GM12878 (cell line): Measurements from ENCODE around the gene ELAVL3. TPM values are rescaled to one million over a fixed set of nuclear protein-coding genes. Genes with fewer than 3 reads are reported as not detected.

Experiments used
- ATAC-seq: fragments of 200-7000 bp; cut with Tn5 transposase; 3 replicates; pipeline ENCODE4 v1.9.1; 2020; ENCODE audit warnings: mild to moderate bottlenecking, moderate library complexity
- BruUV-seq: library from RNA; stranded (reverse); fragments of 400-500 nt; replicated peaks from 2 replicates; lab custom pipeline; 2021; lab: Mats Ljungman, UMichigan
- CTCF ChIA-PET: fragments of 300-600 bp; sonication (Branson Sonifier 250); formaldehyde crosslinking; extraction: SDS; loops from one replicate; lab custom pipeline; 2021; ENCODE audit warnings: inconsistent platforms; lab: Yijun Ruan, JAX
- POLR2A ChIA-PET: fragments of 350-600 bp; formaldehyde crosslinking; extraction: SDS; loops from one replicate; lab custom pipeline; 2021; ENCODE audit warnings: inconsistent platforms; lab: Charles Lee
- RAD21 ChIA-PET: fragments of 300-600 bp; sonication (Branson Sonifier 250); formaldehyde crosslinking; loops from one replicate; lab custom pipeline; 2023; ENCODE audit warnings: antibody characterized with exemption; ENCODE audit not compliant: unreplicated experiment; lab: Charles Lee
- SMC1A ChIA-PET: fragments of 300-600 bp; sonication (Branson Sonifier 250); formaldehyde crosslinking; loops from one replicate; lab custom pipeline; 2023; ENCODE audit not compliant: unreplicated experiment, uncharacterized antibody; lab: Charles Lee
- DNase-seq: peaks from one replicate; pipeline ENCODE4 v3.0.0-alpha.2; 2011; ENCODE audit warnings: low read depth, low spot score
- FAIRE-seq: peaks from 3 replicates; lab custom pipeline; 2011; peaks lifted over from hg19 to GRCh38; lab: Jason Lieb, UNC
- H2AFZ ChIP-seq: 2 replicates; pipeline ENCODE4 v1.6.0; 2011; ENCODE audit warnings: low read depth, low read length, control low read depth; ENCODE audit not compliant: control insufficient read depth
- H3K27ac ChIP-seq: 2 replicates; pipeline ENCODE4 v1.5.1; 2011; ENCODE audit warnings: control low read depth; ENCODE audit not compliant: control insufficient read depth, insufficient read depth
- H3K27me3 ChIP-seq, 2 experiments: replicated peaks in 1 of 2; 2 replicates each; pipeline versions ENCODE4 v1.6.0 to v1.6.1; 2011; ENCODE audit warnings: low read length in 1 of 2; ENCODE audit not compliant: control insufficient read depth in 2 of 2, insufficient read depth in 2 of 2
- H3K36me3 ChIP-seq, 2 experiments: 2 replicates each; pipeline ENCODE4 v1.5.1; 2011; ENCODE audit warnings: low read length in 1 of 2; ENCODE audit not compliant: control insufficient read depth in 2 of 2, insufficient read depth in 2 of 2
- H3K4me1 ChIP-seq: 2 replicates; pipeline ENCODE4 v1.6.1; 2011; ENCODE audit warnings: mild to moderate bottlenecking, low read length, moderate library complexity, mixed read lengths; ENCODE audit not compliant: control insufficient read depth, insufficient read depth
- H3K4me2 ChIP-seq: 2 replicates; pipeline ENCODE4 v1.6.0; 2011; ENCODE audit warnings: control low read depth; ENCODE audit not compliant: control insufficient read depth, insufficient read depth
- H3K4me3 ChIP-seq: fragments of 200-600 bp; sonication (generic); 2 replicates; pipeline ENCODE4 v1.5.1; 2016
- H3K79me2 ChIP-seq: 2 replicates; pipeline ENCODE4 v1.6.0; 2011; ENCODE audit warnings: low read length; ENCODE audit not compliant: control insufficient read depth, insufficient read depth
- H3K9ac ChIP-seq: 2 replicates; pipeline ENCODE4 v1.8.0; 2011; ENCODE audit warnings: low read length, control low read depth, mixed read lengths; ENCODE audit not compliant: control insufficient read depth, insufficient read depth
- H3K9me3 ChIP-seq: replicated peaks from 3 replicates; pipeline ENCODE4 v1.5.1; 2011; ENCODE audit warnings: mild to moderate bottlenecking, low read length; ENCODE audit not compliant: control insufficient read depth, insufficient read depth
- H4K20me1 ChIP-seq: 2 replicates; pipeline ENCODE4 v1.6.0; 2011; ENCODE audit not compliant: control insufficient read depth, insufficient read depth
- CBX3 ChIP-seq: fragments of 200-600 bp; sonication (generic); IDR thresholded peaks from 2 replicates; pipeline ENCODE4 v1.6.1; 2016; ENCODE audit warnings: low read depth, borderline replicate concordance
- CHD4 ChIP-seq: fragments of 200-600 bp; sonication (generic); IDR thresholded peaks from 2 replicates; pipeline ENCODE4 v1.6.1; 2016; ENCODE audit warnings: mild to moderate bottlenecking
- CUX1 ChIP-seq: IDR thresholded peaks from 2 replicates; pipeline ENCODE4 v1.6.1; 2012; ENCODE audit warnings: improper control_type of control experiment, low read depth, low read length; ENCODE audit not compliant: insufficient replicate concordance
- ESRRA ChIP-seq: IDR thresholded peaks from 2 replicates; pipeline ENCODE4 v1.6.1; 2012; ENCODE audit warnings: mild to moderate bottlenecking, low read length, improper control_type of control experiment
- HCFC1 ChIP-seq: fragments of 150-350 bp; IDR thresholded peaks from 2 replicates; pipeline ENCODE4 v1.6.1; 2014; ENCODE audit warnings: low read length
- MYB ChIP-seq: fragments of 150-350 bp; IDR thresholded peaks from 2 replicates; pipeline ENCODE4 v1.6.1; 2014; ENCODE audit warnings: mild to moderate bottlenecking, low read depth, low read length, borderline replicate concordance
- NR2C2 ChIP-seq: IDR thresholded peaks from 2 replicates; pipeline ENCODE4 v1.6.1; 2011; ENCODE audit warnings: borderline replicate concordance, low read depth; ENCODE audit not compliant: control insufficient read depth, insufficient read length
- PML ChIP-seq: IDR thresholded peaks from 2 replicates; pipeline ENCODE4 v1.6.1; 2012; ENCODE audit warnings: low read length, inconsistent platforms
- SMAD1 ChIP-seq: fragments of 450-650 bp; IDR thresholded peaks from 2 replicates; pipeline ENCODE4 v1.6.1; 2018; ENCODE audit warnings: mild to moderate bottlenecking, low read depth; ENCODE audit not compliant: partially characterized antibody
- SREBF2 ChIP-seq: IDR thresholded peaks from 2 replicates; pipeline ENCODE4 v1.6.1; 2012; ENCODE audit warnings: mild to moderate bottlenecking, low read length
- SUPT20H ChIP-seq: IDR thresholded peaks from 2 replicates; pipeline ENCODE4 v1.6.1; 2011; ENCODE audit warnings: low read depth, mild to moderate bottlenecking, low read length, moderate library complexity, borderline replicate concordance; ENCODE audit not compliant: control insufficient read depth
- TCF12 ChIP-seq: IDR thresholded peaks from 2 replicates; pipeline ENCODE4 v1.6.1; 2011; ENCODE audit warnings: low read depth, mild to moderate bottlenecking, low read length
- ZBTB40 ChIP-seq: fragments of 450-650 bp; IDR thresholded peaks from 2 replicates; pipeline ENCODE4 v1.6.1; 2016; ENCODE audit warnings: mild to moderate bottlenecking, moderate library complexity, borderline replicate concordance
- WGBS: methylation state at CpG from one replicate; pipeline ENCODE4 v1.1.6; 2016; ENCODE audit warnings: low lambda C conversion rate; ENCODE audit not compliant: insufficient replicate concordance, insufficient coverage; ENCODE audit errors: missing lambda C conversion rate; 5-methylcytosine and 5-hydroxymethylcytosine counted together
- in situ Hi-C: fragments of 300-500 bp; cut with MboI; formaldehyde crosslinking; loops from 9 replicates; pipeline ENCODE4 v1.14.3; 2018; ENCODE audit warnings: mixed read lengths
- intact Hi-C: fragments of 100-400 bp; cut with micrococcal nuclease; formaldehyde crosslinking; loops from one replicate; pipeline ENCODE4 v1.14.2; 2022; ENCODE audit not compliant: unreplicated experiment
- polyA plus RNA-seq, 11 experiments: library from polyadenylated mRNA; depleted of rRNA in 4 of 11; unstranded in 6 of 11; stranded (reverse) in 5 of 11; fragments of >200 nt; fragmentation: Nextera tagmentation in 4 of 11; fragmentation: Illumina TruSeq in 1 of 11; extraction: Ambion mirVana in 4 of 11; extraction: Trizol in 1 of 11; gene quantifications; 1 replicate in 1 of 11; 2 replicates in 10 of 11; pipeline versions ENCODE4 v1.2.1 to v1.2.3, GENCODE V29; 2011 to 2016; ENCODE audit warnings: inconsistent platforms in 2 of 11, missing spikeins in 2 of 11, low read depth in 1 of 11
- total RNA-seq, 4 experiments: library from RNA; depleted of rRNA in 3 of 4; stranded (reverse); fragments of >200 nt in 3 of 4; fragmentation: Illumina TruSeq in 1 of 4; extraction: Trizol in 1 of 4; gene quantifications; 2 replicates each; pipeline versions ENCODE4 v1.2.1 to v1.2.3, GENCODE V29; 2013 to 2021

The ELAVL3 gene
- total and polyA plus RNA-seq, 10 of the 15 experiments (the other 5 are each of a cell fraction or from before 2014, with no cell fraction given), result under 0.01 to 0.05 (median 0.01) TPM; not detected in 7

GRCh38 chr19:11482384-11483050 is 1.7 kb upstream of the ELAVL3 start:
- Histone ChIP-seq H3K4me1 (peaks cover 19% of the 10 kb centered on the region), H3K27ac (no peak overlapping the region), H3K9me3 (no peaks in the 10 kb centered on the region; the same call in 2 of the 3 replicates), H3K79me2 (no peaks in the 10 kb centered on the region), H3K27me3 (peaks cover 8 to 10% of the 10 kb centered on the region in 2 experiments), H2AFZ (peak overlapping the region; percentile 80), H3K36me3 (no peaks in the 10 kb centered on the region), H4K20me1 (no peaks in the 10 kb centered on the region), H3K4me3 (peak overlapping the region; percentile 40; the same call in 1 of the 2 replicates), H3K4me2 (peak overlapping the region; percentile 87), H3K9ac (0 out of 2 replicates have a peak overlapping the region, but pooled peaks have one; percentile 22)
- ChIA-PET SMC1A (interaction anchor here (0.9 to 2.4 kb wide), 20 partner anchors 9 to 447 kb away, joined by 3 to 30 read pairs (median 4); partner anchors contain the start of genes CCDC159, ELOF1, SWSAP1 and TMEM205), POLR2A (interaction anchor here (0.8 to 1.8 kb wide), 7 partner anchors 30 to 326 kb away, joined by 3 to 12 read pairs (median 5); partner anchors contain the start of genes CCDC159, ECSIT, SWSAP1 and TMEM205), RAD21 (interaction anchor here (0.7 to 2.2 kb wide), 27 partner anchors 9 to 239 kb away, joined by 3 to 43 read pairs (median 4); partner anchors contain the start of genes CCDC159, ECSIT, ELOF1 and ODAD3), CTCF (interaction anchor here (0.5 to 3.3 kb wide), 43 partner anchors 8 to 540 kb away, joined by 3 to 76 read pairs (median 5); partner anchors contain the start of genes CCDC159, ECSIT, ODAD3 and PRKCSH)
- peak; percentile 95 for ATAC-seq
- intact Hi-C loops, result loop anchor here (1.0 to 2.0 kb wide), 3 partner anchors 47 to 190 kb away; partner anchors contain the start of genes ODAD3 and PRKCSH
- peak; percentile 50 for DNase-seq
- peak; percentile 92 for FAIRE-seq
- no TSS peak for BruUV-seq
- in situ Hi-C loops, result no loop called here
- WGBS, result 1% methylated on average over 42 of the region's 58 CpGs
- TF ChIP-seq TCF12 (no peak), SUPT20H (no peak), CHD4 (no peak), NR2C2 (no peak), PML (no peak), SMAD1 (no peak), HCFC1 (no peak; the same call in 1 of the 2 replicates), ZBTB40 (no peak), ESRRA (0 out of 2 replicates have a peak, but pooled peaks have one; percentile 53), CUX1 (no peak), SREBF2 (no peak), MYB (no peak), CBX3 (no peak)
